Glutamatergic neuron (in vitro differentiated cells): ENCODE data around the gene PLEK. TPM values are rescaled to one million over a fixed set of nuclear protein-coding genes. Genes with fewer than 3 reads are reported as not detected.

Source experiments
- total RNA-seq: library from RNA; stranded (reverse); fragmentation: NEBNext Ultra II Directional; extraction: Animal tissue kit (Norgen Biotek cat#: 25700); gene quantifications from one replicate; pipeline ENCODE4 v1.2.1, GENCODE V29; 2021; ENCODE audit not compliant: unreplicated experiment

PLEK gene
- total RNA-seq, 1 donor from 2014 or later, result not detected

Other genes starting within 250 kb of the PLEK start
- gene PNO1, start 207.4 kb upstream of the PLEK start, total RNA-seq, result 11.0 TPM
- gene PPP3R1, start 112.8 kb upstream of the PLEK start, total RNA-seq, result 53.4 TPM
- 28.0 TPM for gene CNRIP1, start 45.3 kb upstream of the PLEK start, total RNA-seq
- gene FBXO48, start 102.0 kb downstream of the PLEK start, total RNA-seq, result 0.81 TPM
- 4.4 TPM for gene APLF, start 102.3 kb downstream of the PLEK start, total RNA-seq